A673 (cell line): Measurements from ENCODE around the gene ANO4.

Experiments
- EZH2 ChIP-seq: fragments of 200-600 bp; sonication (generic); IDR thresholded peaks from 2 replicates; pipeline ENCODE4 v1.6.1; 2017; ENCODE audit warnings: borderline replicate concordance, low read depth, mild to moderate bottlenecking, mixed read lengths, antibody characterized with exemption, low read length; ENCODE audit not compliant: poor library complexity, severe bottlenecking
- TF ChIP-seq, protein P1 (sequence below): fragments of 300-800, 200-600 bp; sonication (generic); conservative IDR thresholded peaks from 2 replicates; pipeline ENCODE4 v1.5.1; 2017; ENCODE audit warnings: low read depth, mild to moderate bottlenecking, antibody characterized with exemption, low read length, moderate library complexity, mixed read lengths

DNA sequence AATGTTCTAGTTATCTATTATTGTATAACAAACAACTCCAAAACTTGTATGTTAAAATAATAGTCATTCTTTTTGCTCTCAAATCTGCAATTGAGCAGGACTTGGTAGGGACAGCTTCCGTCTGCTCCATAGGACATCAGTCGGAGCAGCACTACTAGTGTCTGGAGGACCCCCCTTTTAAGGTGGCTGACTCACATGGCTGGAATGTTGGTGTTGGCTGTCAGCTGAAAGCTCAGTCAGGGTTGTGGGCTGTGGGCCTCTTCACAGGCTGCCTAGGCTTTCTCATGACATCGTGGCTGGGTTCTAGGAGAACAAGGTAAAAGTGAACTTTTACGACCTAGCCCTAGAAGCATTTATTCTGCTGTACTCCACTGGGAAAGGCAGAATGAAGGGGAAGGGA is 160.6 kb downstream of the ANO4 start:
- TF ChIP-seq, protein P1, sequence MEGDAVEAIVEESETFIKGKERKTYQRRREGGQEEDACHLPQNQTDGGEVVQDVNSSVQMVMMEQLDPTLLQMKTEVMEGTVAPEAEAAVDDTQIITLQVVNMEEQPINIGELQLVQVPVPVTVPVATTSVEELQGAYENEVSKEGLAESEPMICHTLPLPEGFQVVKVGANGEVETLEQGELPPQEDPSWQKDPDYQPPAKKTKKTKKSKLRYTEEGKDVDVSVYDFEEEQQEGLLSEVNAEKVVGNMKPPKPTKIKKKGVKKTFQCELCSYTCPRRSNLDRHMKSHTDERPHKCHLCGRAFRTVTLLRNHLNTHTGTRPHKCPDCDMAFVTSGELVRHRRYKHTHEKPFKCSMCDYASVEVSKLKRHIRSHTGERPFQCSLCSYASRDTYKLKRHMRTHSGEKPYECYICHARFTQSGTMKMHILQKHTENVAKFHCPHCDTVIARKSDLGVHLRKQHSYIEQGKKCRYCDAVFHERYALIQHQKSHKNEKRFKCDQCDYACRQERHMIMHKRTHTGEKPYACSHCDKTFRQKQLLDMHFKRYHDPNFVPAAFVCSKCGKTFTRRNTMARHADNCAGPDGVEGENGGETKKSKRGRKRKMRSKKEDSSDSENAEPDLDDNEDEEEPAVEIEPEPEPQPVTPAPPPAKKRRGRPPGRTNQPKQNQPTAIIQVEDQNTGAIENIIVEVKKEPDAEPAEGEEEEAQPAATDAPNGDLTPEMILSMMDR = no peak
- TF ChIP-seq EZH2 = no peak
